Rectal smooth muscle tissue (tissue), 1 donor: ENCODE data around the gene PCDHGA4.
"Not testable (repeated sequence)": the region's sequence is repeated elsewhere in the genome, so short reads cannot be mapped to it uniquely, and the experiment has no call there.

ENCODE experiments used
- H3K27ac ChIP-seq: one replicate; pipeline ENCODE4 v1.7.0; 2013; ENCODE audit warnings: low read depth, low read length, inconsistent platforms
- H3K27me3 ChIP-seq: one replicate; pipeline ENCODE4 v1.7.0; 2013; ENCODE audit warnings: low read length; ENCODE audit not compliant: control insufficient read depth, insufficient read depth
- H3K36me3 ChIP-seq: one replicate; pipeline ENCODE4 v1.7.0; 2013; ENCODE audit warnings: low read length; ENCODE audit not compliant: control insufficient read depth, insufficient read depth
- H3K4me1 ChIP-seq: one replicate; pipeline ENCODE4 v1.7.0; 2013; ENCODE audit warnings: low read length; ENCODE audit not compliant: control insufficient read depth, insufficient read depth
- H3K4me3 ChIP-seq: one replicate; pipeline ENCODE4 v1.7.0; 2013; ENCODE audit warnings: low read length
- H3K9ac ChIP-seq: one replicate; pipeline ENCODE4 v1.7.0; 2013; ENCODE audit warnings: low read length

PCDHGA4 gene

DNA sequence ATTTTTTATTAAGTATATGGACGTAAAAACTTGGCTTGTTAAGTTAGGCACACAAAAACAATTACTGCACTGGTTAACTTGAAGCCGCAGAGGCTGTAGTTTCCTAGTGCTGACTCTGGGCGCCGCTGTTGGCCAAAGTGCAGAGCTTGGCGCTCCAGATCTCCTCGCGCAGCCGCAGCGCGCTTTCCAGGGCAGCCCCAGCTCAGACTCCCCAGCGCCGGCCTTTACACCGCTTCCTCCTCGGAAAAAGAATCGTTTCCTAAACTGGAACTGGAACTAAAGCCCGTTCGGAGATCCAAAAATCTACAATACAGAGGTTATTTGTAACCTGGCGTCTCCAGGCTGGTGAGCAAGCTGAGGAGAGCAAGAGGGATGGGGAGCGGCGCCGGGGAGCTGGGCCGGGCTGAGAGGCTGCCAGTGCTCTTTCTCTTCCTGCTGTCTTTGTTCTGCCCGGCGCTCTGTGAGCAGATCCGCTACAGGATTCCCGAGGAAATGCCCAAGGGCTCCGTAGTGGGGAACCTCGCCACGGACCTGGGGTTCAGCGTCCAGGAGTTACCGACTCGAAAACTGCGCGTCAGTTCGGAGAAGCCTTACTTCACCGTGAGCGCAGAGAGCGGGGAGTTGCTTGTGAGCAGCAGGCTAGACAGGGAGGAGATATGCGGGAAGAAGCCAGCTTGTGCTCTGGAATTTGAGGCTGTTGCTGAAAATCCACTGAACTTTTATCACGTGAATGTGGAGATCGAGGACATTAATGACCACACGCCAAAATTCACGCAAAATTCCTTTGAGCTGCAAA lies 43.1 kb downstream of the PCDHGA4 start, which contains the start of gene PCDHGB5:
TSS of gene PCDHGB5 (plus strand) at position 192 of the 796 bp plus-strand sequence. CDS start at position 373, 181 bp downstream.
- H3K4me1 ChIP-seq, H3K9ac ChIP-seq, H3K36me3 ChIP-seq, H3K27me3 ChIP-seq, H3K27ac ChIP-seq: not testable (repeated sequence)
- H3K4me3 ChIP-seq, result peak within 1 kb of the TSS; percentile 27

DNA sequence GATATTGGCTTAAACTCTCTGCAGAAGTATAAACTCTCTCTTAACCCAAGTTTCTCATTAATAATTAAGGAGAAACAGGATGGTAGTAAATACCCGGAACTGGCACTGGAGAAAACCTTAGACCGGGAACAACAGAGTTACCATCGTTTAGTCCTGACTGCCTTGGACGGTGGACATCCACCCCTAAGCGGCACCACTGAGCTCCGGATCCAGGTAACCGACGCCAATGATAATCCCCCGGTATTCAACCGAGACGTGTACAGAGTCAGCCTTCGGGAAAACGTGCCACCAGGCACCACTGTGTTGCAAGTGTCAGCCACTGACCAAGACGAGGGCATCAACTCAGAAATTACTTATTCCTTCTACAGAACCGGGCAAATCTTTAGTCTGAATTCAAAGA lies 43.8 kb downstream of the PCDHGA4 start:
- no peaks in the 10 kb centered on the region for H3K36me3 ChIP-seq
- H3K9ac ChIP-seq, result no peak overlapping the region
- H3K4me3 ChIP-seq, result no peak overlapping the region
- H3K27me3 ChIP-seq, result no peaks in the 10 kb centered on the region
- no peaks in the 10 kb centered on the region for H3K4me1 ChIP-seq
- no peak overlapping the region for H3K27ac ChIP-seq

DNA sequence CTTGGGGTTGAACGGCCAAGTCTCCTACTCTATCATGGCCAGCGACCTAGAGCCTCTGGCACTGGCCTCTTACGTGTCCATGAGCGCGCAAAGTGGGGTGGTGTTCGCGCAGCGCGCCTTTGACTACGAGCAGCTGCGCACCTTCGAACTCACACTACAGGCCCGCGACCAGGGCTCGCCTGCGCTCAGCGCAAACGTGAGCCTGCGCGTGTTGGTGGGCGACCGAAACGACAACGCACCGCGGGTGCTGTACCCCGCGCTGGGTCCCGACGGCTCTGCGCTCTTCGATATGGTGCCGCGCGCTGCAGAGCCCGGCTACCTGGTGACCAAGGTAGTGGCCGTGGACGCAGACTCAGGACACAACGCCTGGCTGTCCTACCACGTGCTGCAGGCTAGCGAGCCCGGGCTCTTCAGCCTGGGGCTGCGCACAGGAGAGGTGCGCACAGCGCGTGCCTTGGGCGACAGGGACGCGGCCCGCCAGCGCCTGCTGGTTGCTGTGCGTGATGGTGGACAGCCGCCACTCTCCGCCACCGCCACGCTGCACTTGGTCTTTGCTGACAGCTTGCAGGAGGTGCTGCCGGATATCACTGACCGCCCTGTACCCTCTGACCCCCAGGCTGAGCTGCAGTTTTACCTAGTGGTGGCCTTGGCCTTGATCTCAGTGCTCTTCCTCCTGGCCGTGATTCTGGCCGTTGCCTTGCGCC lies 44.9 kb downstream of the PCDHGA4 start:
- Histone ChIP-seq H3K27ac (no peak overlapping the region), H3K36me3 (no peaks in the 10 kb centered on the region), H3K4me1 (no peaks in the 10 kb centered on the region), H3K9ac (no peak overlapping the region), H3K4me3 (peak overlapping the region; percentile 36), H3K27me3 (no peaks in the 10 kb centered on the region)

DNA sequence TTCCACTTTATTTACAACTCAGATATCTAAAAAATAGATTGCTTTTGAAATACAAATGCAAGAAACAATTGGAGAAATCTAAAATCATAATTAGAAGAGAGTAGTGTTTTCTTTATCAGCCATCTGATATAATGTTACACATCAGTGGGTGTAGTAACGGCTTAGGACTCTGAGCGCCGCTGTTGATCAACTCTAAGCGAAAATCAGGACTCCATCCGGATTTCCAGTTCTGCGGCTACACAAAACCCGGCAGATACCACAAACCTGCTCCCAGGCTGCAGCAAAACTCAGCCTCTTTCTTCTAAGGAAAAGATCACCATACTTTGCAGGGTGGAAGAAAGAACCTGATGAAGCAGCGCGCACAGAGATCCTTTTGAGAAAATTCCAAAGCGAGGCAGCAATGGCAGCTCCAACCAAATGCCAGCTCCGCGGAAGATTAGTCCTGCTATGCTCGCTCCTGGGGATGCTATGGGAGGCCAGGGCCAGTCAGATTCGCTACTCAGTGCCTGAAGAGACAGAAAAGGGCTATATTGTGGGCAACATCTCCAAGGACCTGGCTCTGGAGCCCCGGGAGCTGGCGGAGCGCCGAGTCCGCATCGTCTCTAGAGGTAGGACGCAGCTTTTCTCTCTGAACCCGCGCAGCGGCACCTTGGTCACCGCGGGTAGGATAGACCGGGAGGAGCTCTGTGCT lies 47.9 kb downstream of the PCDHGA4 start, which contains the start of gene PCDHGA9:
TSS of gene PCDHGA9 (plus strand) at position 226 of the 691 bp plus-strand sequence. CDS start at position 401, 175 bp downstream.
- no peaks in the 10 kb centered on the region for H3K4me1 ChIP-seq
- no peak within 1 kb of the TSS for H3K9ac ChIP-seq
- H3K27me3 ChIP-seq, result no peaks in the 10 kb centered on the region
- H3K36me3 ChIP-seq, result no peaks in the 10 kb centered on the region
- H3K4me3 ChIP-seq, result peak within 1 kb of the TSS; percentile 40
- no peak within 1 kb of the TSS for H3K27ac ChIP-seq

DNA sequence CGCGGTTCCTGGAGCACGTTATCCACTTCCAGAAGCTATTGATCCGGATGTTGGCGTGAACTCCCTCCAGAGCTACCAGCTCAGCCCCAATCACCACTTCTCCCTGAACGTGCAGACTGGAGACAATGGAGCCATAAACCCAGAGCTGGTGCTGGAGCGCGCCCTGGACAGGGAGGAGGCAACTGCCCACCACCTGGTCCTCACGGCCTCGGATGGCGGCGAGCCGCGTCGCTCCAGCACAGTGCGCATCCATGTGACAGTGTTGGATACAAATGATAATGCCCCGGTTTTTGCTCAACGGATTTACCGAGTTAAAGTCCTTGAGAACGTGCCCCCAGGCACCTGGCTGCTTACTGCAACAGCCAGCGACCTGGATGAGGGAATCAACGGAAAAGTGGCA lies 48.6 kb downstream of the PCDHGA4 start:
- H3K36me3 ChIP-seq, result no peaks in the 10 kb centered on the region
- no peaks in the 10 kb centered on the region for H3K27me3 ChIP-seq
- H3K4me1 ChIP-seq, result no peaks in the 10 kb centered on the region
- H3K27ac ChIP-seq, result no peak overlapping the region
- H3K4me3 ChIP-seq, result peak overlapping the region; percentile 40
- H3K9ac ChIP-seq, result no peak overlapping the region
